IMR-90 (cell line): ENCODE data around the gene LRP1B. TPM values are rescaled to one million over a fixed set of nuclear protein-coding genes. Genes with fewer than 3 reads are reported as not detected.

Experiments used
- ATAC-seq: fragments of 200-7000 bp; cut with Tn5 transposase; 2 replicates; pipeline ENCODE4 v1.9.1; 2020; ENCODE audit warnings: low read depth, mild to moderate bottlenecking, moderate library complexity
- BruUV-seq: library from RNA; stranded (reverse); fragments of 400-500 nt; replicated peaks from 2 replicates; lab custom pipeline; 2021; lab: Mats Ljungman, UMichigan
- CTCF ChIA-PET: fragments of 300-600 bp; formaldehyde crosslinking; extraction: SDS; loops from one replicate; lab custom pipeline; 2021; ENCODE audit warnings: antibody characterized with exemption; lab: Yijun Ruan, JAX
- POLR2A ChIA-PET: fragments of 300-600 bp; sonication (Branson Sonifier 250); formaldehyde crosslinking; loops from one replicate; lab custom pipeline; 2022; ENCODE audit warnings: antibody characterized with exemption; ENCODE audit not compliant: unreplicated experiment; lab: Charles Lee
- DNase-seq: peaks from one replicate; pipeline ENCODE4 v3.0.0; 2013
- H2AFZ ChIP-seq: replicated peaks from 2 replicates; pipeline ENCODE3; 2013; ENCODE audit warnings: low read length, mild to moderate bottlenecking; ENCODE audit not compliant: poor library complexity
- H2AK5ac ChIP-seq: 2 replicates; pipeline ENCODE4 v1.6.1; 2013; ENCODE audit warnings: low read depth, low read length, inconsistent platforms
- H2AK9ac ChIP-seq: replicated peaks from 2 replicates; pipeline ENCODE3; 2013; ENCODE audit warnings: mild to moderate bottlenecking, low read depth, low read length, moderate library complexity; ENCODE audit not compliant: poor library complexity
- H2BK120ac ChIP-seq: 2 replicates; pipeline ENCODE4 v1.6.1; 2013; ENCODE audit warnings: low read depth, low read length, inconsistent platforms
- H2BK15ac ChIP-seq: 3 replicates; pipeline ENCODE4 v1.6.1; 2013; ENCODE audit warnings: low read depth, low read length, inconsistent platforms
- H2BK20ac ChIP-seq: 2 replicates; pipeline ENCODE4 v1.6.1; 2013; ENCODE audit warnings: low read depth, mild to moderate bottlenecking, inconsistent platforms, low read length, moderate library complexity
- H2BK5ac ChIP-seq: 2 replicates; pipeline ENCODE4 v1.6.1; 2013; ENCODE audit warnings: mild to moderate bottlenecking, low read depth, low read length, inconsistent platforms; ENCODE audit not compliant: poor library complexity, severe bottlenecking
- H3K14ac ChIP-seq: replicated peaks from 2 replicates; pipeline ENCODE4 v1.6.1; 2013; ENCODE audit warnings: low read depth, low read length, inconsistent platforms
- H3K18ac ChIP-seq: 2 replicates; pipeline ENCODE4 v1.6.1; 2013; ENCODE audit warnings: low read depth, low read length, control low read depth
- H3K23ac ChIP-seq: 2 replicates; pipeline ENCODE4 v1.6.1; 2013; ENCODE audit warnings: low read depth, low read length, inconsistent platforms
- H3K27ac ChIP-seq: 2 replicates; pipeline ENCODE4 v1.5.1; 2013; ENCODE audit warnings: mild to moderate bottlenecking, control low read depth, low read length; ENCODE audit not compliant: insufficient read depth
- H3K27me3 ChIP-seq: 2 replicates; pipeline ENCODE4 v1.6.1; 2013; ENCODE audit warnings: low read length; ENCODE audit not compliant: control insufficient read depth, insufficient read depth
- H3K36me3 ChIP-seq: 2 replicates; pipeline ENCODE4 v1.6.1; 2013; ENCODE audit warnings: low read length, mixed read lengths; ENCODE audit not compliant: control insufficient read depth, insufficient read depth
- H3K4ac ChIP-seq: 2 replicates; pipeline ENCODE4 v1.6.1; 2013; ENCODE audit warnings: low read depth, low read length, inconsistent platforms
- H3K4me1 ChIP-seq: 2 replicates; pipeline ENCODE4 v1.6.1; 2013; ENCODE audit warnings: low read length, mixed read lengths; ENCODE audit not compliant: control insufficient read depth, insufficient read depth
- H3K4me2 ChIP-seq: 2 replicates; pipeline ENCODE4 v1.6.1; 2013; ENCODE audit warnings: low read depth, mild to moderate bottlenecking, control low read depth, low read length, moderate library complexity
- H3K4me3 ChIP-seq: 2 replicates; pipeline ENCODE4 v1.5.1; 2013; ENCODE audit warnings: low read depth, mild to moderate bottlenecking, control low read depth, low read length, moderate library complexity; ENCODE audit not compliant: insufficient read depth
- H3K56ac ChIP-seq: 2 replicates; pipeline ENCODE4 v1.6.1; 2013; ENCODE audit warnings: low read length, inconsistent platforms; ENCODE audit not compliant: insufficient read depth; ENCODE audit errors: extremely low read depth
- H3K79me1 ChIP-seq, 2 experiments: 2 replicates each; pipeline ENCODE4 v1.6.1; 2013; ENCODE audit warnings: low read length in 2 of 2, inconsistent platforms in 1 of 2, low read depth in 1 of 2
- H3K9ac ChIP-seq: 2 replicates; pipeline ENCODE4 v1.6.1; 2013; ENCODE audit warnings: low read depth, low read length, control low read depth
- H3K9me1 ChIP-seq: 2 replicates; pipeline ENCODE4 v1.6.1; 2013; ENCODE audit warnings: low read length, inconsistent platforms; ENCODE audit not compliant: insufficient read depth
- H3K9me3 ChIP-seq: 2 replicates; pipeline ENCODE4 v1.6.1; 2013; ENCODE audit warnings: low read length; ENCODE audit not compliant: control insufficient read depth, insufficient read depth
- H4K20me1 ChIP-seq: 2 replicates; pipeline ENCODE4 v1.6.1; 2013; ENCODE audit warnings: low read length, inconsistent platforms; ENCODE audit not compliant: insufficient read depth
- H4K5ac ChIP-seq: 2 replicates; pipeline ENCODE4 v1.6.1; 2013; ENCODE audit warnings: mild to moderate bottlenecking, low read depth, low read length, control low read depth
- H4K8ac ChIP-seq, 2 experiments: 2 replicates each; pipeline ENCODE4 v1.6.1; 2013; ENCODE audit warnings: low read depth in 2 of 2, low read length in 2 of 2, control low read depth in 1 of 2, inconsistent platforms in 1 of 2
- H4K91ac ChIP-seq: 2 replicates; pipeline ENCODE4 v1.6.1; 2013; ENCODE audit warnings: low read depth, low read length, inconsistent platforms; ENCODE audit not compliant: insufficient read depth
- BHLHE40 ChIP-seq: fragments of 150-350 bp; IDR thresholded peaks from 2 replicates; pipeline ENCODE4 v1.6.1; 2016; ENCODE audit warnings: mild to moderate bottlenecking, low read depth, low read length
- CEBPB ChIP-seq: IDR thresholded peaks from 2 replicates; pipeline ENCODE4 v1.6.1; 2012; ENCODE audit warnings: low read depth, low read length, improper control_type of control experiment
- FOS ChIP-seq: fragments of 150-350 bp; IDR thresholded peaks from 2 replicates; pipeline ENCODE4 v1.6.1; 2016; ENCODE audit warnings: low read depth, low read length
- MAFK ChIP-seq: IDR thresholded peaks from 2 replicates; pipeline ENCODE4 v1.6.1; 2012; ENCODE audit warnings: low read depth, low read length, improper control_type of control experiment
- MAZ ChIP-seq: IDR thresholded peaks from 2 replicates; pipeline ENCODE4 v1.6.1; 2012; ENCODE audit warnings: low read depth, mild to moderate bottlenecking, low read length, improper control_type of control experiment, moderate library complexity, borderline replicate concordance
- MXI1 ChIP-seq: IDR thresholded peaks from 2 replicates; pipeline ENCODE4 v1.6.1; 2012; ENCODE audit warnings: low read depth, mild to moderate bottlenecking, low read length, moderate library complexity, borderline replicate concordance
- NFE2L2 ChIP-seq: fragments of 150-350 bp; IDR thresholded peaks from 2 replicates; pipeline ENCODE4 v1.6.1; 2016; ENCODE audit warnings: low read depth, mild to moderate bottlenecking, low read length
- RAD21 ChIP-seq: IDR thresholded peaks from 2 replicates; pipeline ENCODE4 v1.6.1; 2012; ENCODE audit warnings: low read length, improper control_type of control experiment
- RCOR1 ChIP-seq: IDR thresholded peaks from 2 replicates; pipeline ENCODE4 v1.6.1; 2012; ENCODE audit warnings: mild to moderate bottlenecking, low read length, improper control_type of control experiment; ENCODE audit not compliant: insufficient replicate concordance
- RFX5 ChIP-seq: IDR thresholded peaks from 2 replicates; pipeline ENCODE4 v1.8.0; 2012; ENCODE audit warnings: low read depth, mild to moderate bottlenecking, low read length, moderate library complexity
- WGBS, 2 experiments: methylation state at CpG; one replicate each; pipeline versions ENCODE4 v1.1.5 to v1.1.7; 2013; ENCODE audit warnings: missing lambda C conversion rate in 2 of 2; ENCODE audit not compliant: insufficient read length in 1 of 2; ENCODE audit errors: extremely low coverage in 2 of 2; 5-methylcytosine and 5-hydroxymethylcytosine counted together
- dilution Hi-C: fragments of 300-500 bp; cut with HindIII; formaldehyde crosslinking; loops from one replicate; pipeline ENCODE4 v1.14.3; 2018; ENCODE audit warnings: low sequenced_read_pairs; ENCODE audit not compliant: unreplicated experiment
- in situ Hi-C: fragments of 300-500 bp; cut with MboI; formaldehyde crosslinking; loops from 3 replicates; pipeline ENCODE4 v1.14.3; 2019; ENCODE audit warnings: low sequenced_read_pairs, inconsistent platforms, mixed read lengths
- intact Hi-C: fragments of 100-400 bp; cut with micrococcal nuclease; formaldehyde crosslinking; loops from 2 replicates; pipeline ENCODE4 v1.10.0; 2022
- polyA plus RNA-seq, 3 experiments: library from polyadenylated mRNA; depleted of rRNA; stranded (reverse); fragments of >200 nt; gene quantifications; 2 replicates each; pipeline ENCODE4 v1.2.3, GENCODE V29; 2012; ENCODE audit warnings: low replicate concordance in 1 of 3
- total RNA-seq: library from RNA; depleted of rRNA; stranded (reverse); fragments of >200 nt; gene quantifications from 2 replicates; pipeline ENCODE4 v1.2.3, GENCODE V29; 2012
- TF ChIP-seq, protein P1 (sequence below): fragments of 150-350 bp; IDR thresholded peaks from 2 replicates; pipeline ENCODE4 v1.6.1; 2017; ENCODE audit warnings: mild to moderate bottlenecking, antibody characterized with exemption, low read length, low read depth

Gene LRP1B
- total and polyA plus RNA-seq, 2 of the 4 experiments (the other 2 are of a cell fraction) = under 0.01 to 0.02 TPM

DNA sequence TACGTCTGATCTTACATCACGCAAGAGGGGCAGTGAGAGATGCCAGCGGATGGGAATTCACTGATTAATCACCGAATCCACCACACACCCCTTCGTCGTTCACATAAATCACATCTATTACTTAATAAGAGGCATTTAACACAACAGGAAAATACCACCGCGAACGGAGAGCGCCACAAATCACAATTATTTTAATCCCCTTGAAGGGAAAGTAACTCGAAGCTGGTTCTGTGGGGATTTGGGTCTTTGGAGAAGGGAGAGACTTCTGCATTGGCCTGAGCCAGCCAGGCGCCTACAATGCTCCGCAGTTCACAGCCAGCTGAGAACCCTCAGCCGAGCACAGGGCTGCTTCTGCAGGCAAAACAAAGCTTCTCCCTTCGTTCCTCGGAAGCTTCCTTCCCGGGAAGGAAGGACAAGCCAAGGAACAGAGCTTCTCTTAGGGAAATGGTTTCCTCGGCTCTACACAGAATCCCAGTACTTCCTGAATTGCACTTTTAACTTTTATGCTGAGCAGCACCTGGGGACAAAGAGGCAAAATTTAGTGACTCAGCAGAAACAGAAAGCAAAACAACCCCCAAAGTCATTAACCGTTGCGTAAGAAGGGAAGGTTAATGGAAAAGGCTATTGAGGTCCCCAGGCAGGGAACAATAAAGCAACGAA is at the start of gene LRP1B (continued):
- TF ChIP-seq, protein P1, sequence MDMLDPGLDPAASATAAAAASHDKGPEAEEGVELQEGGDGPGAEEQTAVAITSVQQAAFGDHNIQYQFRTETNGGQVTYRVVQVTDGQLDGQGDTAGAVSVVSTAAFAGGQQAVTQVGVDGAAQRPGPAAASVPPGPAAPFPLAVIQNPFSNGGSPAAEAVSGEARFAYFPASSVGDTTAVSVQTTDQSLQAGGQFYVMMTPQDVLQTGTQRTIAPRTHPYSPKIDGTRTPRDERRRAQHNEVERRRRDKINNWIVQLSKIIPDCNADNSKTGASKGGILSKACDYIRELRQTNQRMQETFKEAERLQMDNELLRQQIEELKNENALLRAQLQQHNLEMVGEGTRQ = no peak
- no peak for TF ChIP-seq MAZ

DNA sequence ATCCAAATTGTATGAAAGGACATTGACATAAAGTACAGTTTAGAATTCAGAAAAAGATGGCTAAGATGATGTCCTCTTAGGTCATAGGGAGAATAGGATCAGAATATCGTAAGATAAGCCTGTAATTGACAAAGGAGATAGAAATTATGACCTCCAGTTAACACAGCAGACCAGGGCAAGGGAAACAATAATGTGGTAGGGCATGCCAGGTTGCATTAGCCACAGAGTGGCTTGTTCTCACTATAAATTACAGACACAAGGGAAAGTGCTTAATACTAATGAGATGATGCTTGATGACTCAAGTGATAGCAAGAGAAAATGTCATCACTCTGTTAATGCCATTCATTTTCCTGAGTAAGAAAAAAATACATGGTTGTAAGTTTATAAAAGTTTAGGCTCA is 48.9 kb upstream of the LRP1B start:
- no peaks in the 10 kb centered on the region for H3K36me3 ChIP-seq
- H3K18ac ChIP-seq = no peak overlapping the region
- H2AK5ac ChIP-seq = no peak overlapping the region
- no peak for TF ChIP-seq RCOR1
- no peak for TF ChIP-seq CEBPB
- TF ChIP-seq, protein P1 = no peak
- no peak for TF ChIP-seq BHLHE40
- TF ChIP-seq MXI1 = no peak
- TF ChIP-seq MAFK = no peak
- no peak for TF ChIP-seq RAD21
- no peak for TF ChIP-seq MAZ
- TF ChIP-seq RFX5 = no peak
- TF ChIP-seq NFE2L2 = no peak
- no peak for TF ChIP-seq FOS
- H2BK120ac ChIP-seq = no peak overlapping the region
- H3K9me1 ChIP-seq = no peaks in the 10 kb centered on the region
- H3K56ac ChIP-seq = no peak overlapping the region
- CTCF ChIA-PET = no interaction called here
- H3K9me3 ChIP-seq = no peaks in the 10 kb centered on the region
- no peaks in the 10 kb centered on the region for H3K79me1 ChIP-seq
- no peak overlapping the region for H3K4me2 ChIP-seq
- in situ Hi-C loops = loop anchor here (10.0 kb wide), 1 partner anchor 805 kb away; no protein-coding TSS in a partner anchor
- H2AK9ac ChIP-seq = no peak overlapping the region
- WGBS, 2 experiments = no CpG with 5 or more reads among the region's 1 CpG
- H3K4ac ChIP-seq = no peak overlapping the region
- H3K27ac ChIP-seq = no peak overlapping the region
- H2BK5ac ChIP-seq = no peak overlapping the region
- H3K14ac ChIP-seq = no peak overlapping the region
- H2BK20ac ChIP-seq = no peak overlapping the region
- no peak overlapping the region for H4K5ac ChIP-seq
- H4K8ac ChIP-seq = no peak overlapping the region
- dilution Hi-C loops = no loop called here
- no TSS peak for BruUV-seq
- H4K20me1 ChIP-seq = no peaks in the 10 kb centered on the region
- no peak overlapping the region for H3K9ac ChIP-seq
- no peak overlapping the region for H4K91ac ChIP-seq
- no peak for DNase-seq
- POLR2A ChIA-PET = no interaction called here
- no peaks in the 10 kb centered on the region for H3K4me1 ChIP-seq
- no peak overlapping the region for H3K23ac ChIP-seq
- H3K27me3 ChIP-seq = no peaks in the 10 kb centered on the region
- no peak overlapping the region for H2BK15ac ChIP-seq
- no peak for ATAC-seq
- intact Hi-C loops = no loop called here
- no peak overlapping the region for H3K4me3 ChIP-seq
- H2AFZ ChIP-seq = no peak overlapping the region
